NOMO-1 (cell line): ENCODE data around the gene TNXB.
"Not testable (repeated sequence)": the region's sequence is repeated elsewhere in the genome, so short reads cannot be mapped to it uniquely, and the experiment has no call there.

Experiments used
- DNase-seq, 2 experiments: peaks; one replicate each; lab custom pipeline; 2025; ENCODE audit not compliant: unreplicated experiment in 2 of 2; lab: John Stamatoyannopoulos, UW

The TNXB gene

GRCh38 chr6:32109114-32109764, at the start of gene TNXB:
Gene TNXB (minus strand): TSS chr6:32109338. CDS start chr6:32098198, 11,140 bp downstream.
- DNase-seq: no peak

DNA sequence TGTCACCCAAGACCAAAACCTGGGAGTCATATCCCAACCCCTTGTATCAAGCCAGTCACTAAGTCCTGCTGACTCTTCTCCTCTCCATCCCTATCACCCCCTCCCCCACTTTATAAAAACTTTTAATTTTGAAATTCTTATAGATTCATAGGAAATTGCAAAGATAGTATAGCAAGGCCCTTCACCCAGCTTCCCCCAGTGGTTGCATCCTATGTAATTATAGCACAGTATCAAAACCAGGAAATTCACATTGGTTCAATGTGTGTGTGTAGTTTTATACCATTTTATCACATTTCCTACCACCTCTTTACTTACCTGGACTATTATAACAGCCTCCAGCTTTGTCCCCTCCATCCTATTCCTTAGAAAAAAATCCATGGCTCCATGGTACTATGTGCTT, 48.9 kb upstream of the TNXB start:
- no peak for DNase-seq

- DNase-seq: no peak
Observed at GRCh38 chr6:32156891-32157290, 47.8 kb upstream of the TNXB start.

DNA sequence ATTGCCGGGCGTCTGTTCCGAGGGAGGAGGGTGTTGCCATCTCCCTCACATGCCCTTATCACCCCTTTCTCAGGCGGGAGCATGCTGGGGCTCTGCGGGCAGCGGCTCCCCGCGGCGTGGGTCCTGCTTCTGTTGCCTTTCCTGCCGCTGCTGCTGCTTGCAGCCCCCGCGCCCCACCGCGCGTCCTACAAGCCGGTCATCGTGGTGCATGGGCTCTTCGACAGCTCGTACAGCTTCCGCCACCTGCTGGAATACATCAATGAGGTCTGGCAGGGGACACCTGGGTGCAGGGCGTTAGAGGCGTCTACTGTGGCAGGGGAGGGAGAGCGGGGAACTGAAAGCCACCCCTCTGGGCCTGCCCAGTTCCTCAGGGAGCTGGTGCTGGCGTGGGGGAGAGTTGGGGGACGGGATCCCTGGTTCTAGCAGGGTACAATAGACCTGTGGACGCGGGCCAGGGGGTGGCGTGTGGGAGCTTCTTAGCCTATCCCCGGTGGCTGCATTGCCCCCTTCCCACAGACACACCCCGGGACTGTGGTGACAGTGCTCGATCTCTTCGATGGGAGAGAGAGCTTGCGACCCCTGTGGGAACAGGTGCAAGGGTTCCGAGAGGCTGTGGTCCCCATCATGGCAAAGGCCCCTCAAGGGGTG, 45.5 kb upstream of the TNXB start:
- peak; percentile 49 to 60 for DNase-seq

DNA sequence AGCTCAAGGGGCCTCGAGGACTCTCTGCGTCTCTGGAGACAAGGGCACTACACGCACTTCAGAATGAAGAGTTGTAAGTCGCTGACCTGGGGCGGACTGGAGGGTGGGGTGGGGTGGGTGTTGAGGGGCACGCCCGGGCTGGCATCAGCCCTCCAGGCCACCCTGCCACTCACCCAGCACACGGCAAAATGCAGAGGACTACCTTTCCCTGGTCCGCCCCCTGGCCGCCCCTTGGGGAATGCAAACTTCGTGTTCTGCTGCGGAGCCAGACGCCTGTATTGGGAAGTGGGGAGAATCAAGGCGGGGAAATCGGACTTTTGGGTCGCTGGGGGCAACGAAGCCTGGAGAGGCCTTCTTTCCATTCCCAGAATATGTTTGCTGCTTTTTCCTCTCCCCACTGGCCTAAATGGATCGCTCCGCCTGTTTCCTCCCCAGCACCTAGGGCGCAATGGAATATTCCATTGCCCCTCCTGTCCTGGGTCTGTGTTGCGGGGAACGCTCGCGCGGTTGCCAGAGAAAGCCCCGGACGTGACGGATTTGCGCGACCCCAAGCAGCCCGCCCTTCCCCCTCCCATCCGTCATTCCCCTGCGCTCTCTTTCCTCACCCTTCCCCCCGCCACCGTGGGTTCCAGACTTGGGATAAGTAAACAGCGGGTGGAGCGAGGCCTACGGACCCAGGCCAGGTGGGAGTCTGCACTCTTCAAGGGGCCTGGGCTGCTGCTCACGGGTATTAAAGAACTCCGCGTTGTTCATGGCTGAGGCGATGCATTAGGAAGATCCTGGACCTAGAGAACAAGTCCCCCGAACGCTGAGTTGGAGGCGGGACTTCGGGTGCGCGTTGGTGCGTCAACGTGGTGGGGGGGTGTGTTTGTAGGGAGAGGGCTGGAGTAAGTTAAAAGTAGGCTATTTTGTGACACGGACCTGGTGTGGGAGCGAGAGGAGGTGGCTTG, 44.7 kb upstream of the TNXB start, which contains the start of gene PPT2:
Gene PPT2 (plus strand): TSS at position 578 of the 950 bp plus-strand sequence. CDS start 454 bp downstream, outside the sequence.
- DNase-seq: peak; percentile 64 to 80

GRCh38 chr6:32152769-32153563, 43.8 kb upstream of the TNXB start:
- no peak for DNase-seq

GRCh38 chr6:32151863-32152768, 43.0 kb upstream of the TNXB start, which contains the start of gene PRRT1:
Gene PRRT1 (minus strand): TSS chr6:32151939. CDS start chr6:32151827, 112 bp downstream.
- DNase-seq: no peak

DNA sequence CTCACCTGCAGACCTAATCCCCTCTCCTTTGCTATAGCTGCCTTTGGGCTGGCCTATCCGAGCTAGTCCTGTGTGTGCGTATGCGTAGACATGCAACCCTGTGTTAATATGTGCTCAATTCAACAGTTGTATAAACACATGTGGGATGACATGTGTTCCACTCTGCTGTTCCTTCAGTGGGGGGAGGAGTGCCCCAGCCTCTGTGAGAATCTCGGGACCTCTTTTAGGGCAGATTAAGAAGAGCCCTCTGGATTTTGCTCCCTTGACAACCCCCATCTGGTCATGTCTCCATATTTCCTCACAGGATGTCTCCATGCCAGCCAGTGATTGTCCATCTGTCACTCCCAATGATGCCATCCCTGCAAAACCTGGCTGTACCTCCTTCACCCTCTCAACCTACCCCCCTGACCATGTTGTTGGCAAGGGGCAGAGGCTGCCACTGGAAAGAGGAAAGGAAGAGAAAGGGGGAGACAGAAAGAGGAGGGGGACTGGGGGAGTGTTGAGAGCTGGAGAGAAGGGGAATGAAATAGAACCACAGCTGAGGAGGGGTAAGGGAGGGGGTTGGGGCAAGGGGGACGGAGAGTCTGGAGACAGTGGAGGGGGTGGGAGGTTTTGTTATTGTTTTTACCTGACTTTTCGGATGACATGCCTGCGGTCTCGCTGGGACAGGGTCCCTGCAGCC, 42.2 kb upstream of the TNXB start:
- DNase-seq: no peak

- DNase-seq: no peak
Observed at GRCh38 chr6:32149932-32150870, 41.1 kb upstream of the TNXB start.

- no peak for DNase-seq
Observed at GRCh38 chr6:32149092-32149755, 40.1 kb upstream of the TNXB start.

GRCh38 chr6:32148289-32149091, 39.4 kb upstream of the TNXB start:
- DNase-seq: no peak

- DNase-seq: no peak
Observed at GRCh38 chr6:32147401-32148132, 38.4 kb upstream of the TNXB start.

- no peak for DNase-seq
Observed at GRCh38 chr6:32146687-32147086, 37.5 kb upstream of the TNXB start.

DNA sequence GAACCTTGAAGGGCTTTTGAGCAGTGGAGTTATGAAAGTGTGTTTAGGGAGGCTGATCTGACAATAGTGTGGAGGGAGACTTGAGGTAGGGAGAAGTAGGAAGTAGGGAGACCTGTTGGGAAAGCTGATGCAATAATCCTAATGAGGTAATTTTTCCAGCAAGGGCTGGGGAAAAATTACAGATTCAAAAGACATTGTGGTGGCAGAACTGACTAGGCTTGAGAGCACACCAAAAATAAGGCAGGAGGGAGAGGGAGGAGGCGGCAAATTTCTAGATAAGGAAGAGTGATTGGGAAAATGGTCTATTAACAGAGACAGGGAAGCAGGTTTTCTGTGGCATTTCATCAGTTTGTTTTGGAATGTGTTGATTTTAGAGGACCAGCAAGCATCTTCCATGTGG, 37.1 kb upstream of the TNXB start:
- no peak for DNase-seq

DNA sequence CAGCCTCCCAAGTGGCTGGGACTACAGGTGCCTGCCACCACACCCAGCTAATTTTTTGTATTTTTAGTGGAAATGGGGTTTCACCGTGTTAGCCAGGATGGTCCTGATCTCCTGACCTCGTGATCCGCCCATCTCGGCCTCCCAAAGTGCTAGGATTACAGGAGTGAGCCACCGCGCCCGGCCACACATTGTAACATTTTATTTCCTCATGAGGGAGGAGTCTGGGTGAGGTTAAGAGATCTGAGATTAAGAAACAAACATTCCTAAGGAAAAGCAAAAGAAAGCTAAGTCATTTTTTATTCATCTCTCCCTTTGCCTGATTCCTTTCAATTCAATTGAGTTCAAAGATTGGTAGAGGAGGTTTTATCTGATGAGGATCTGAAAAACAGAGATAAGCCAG, 35.1 kb upstream of the TNXB start:
- not testable (repeated sequence) for DNase-seq
